8988T (cell line): ENCODE measurements around the gene DSTYK.

Experiments used
- DNase-seq: peaks from one replicate; pipeline ENCODE4 v3.0.0; 2011

The DSTYK gene

DNA sequence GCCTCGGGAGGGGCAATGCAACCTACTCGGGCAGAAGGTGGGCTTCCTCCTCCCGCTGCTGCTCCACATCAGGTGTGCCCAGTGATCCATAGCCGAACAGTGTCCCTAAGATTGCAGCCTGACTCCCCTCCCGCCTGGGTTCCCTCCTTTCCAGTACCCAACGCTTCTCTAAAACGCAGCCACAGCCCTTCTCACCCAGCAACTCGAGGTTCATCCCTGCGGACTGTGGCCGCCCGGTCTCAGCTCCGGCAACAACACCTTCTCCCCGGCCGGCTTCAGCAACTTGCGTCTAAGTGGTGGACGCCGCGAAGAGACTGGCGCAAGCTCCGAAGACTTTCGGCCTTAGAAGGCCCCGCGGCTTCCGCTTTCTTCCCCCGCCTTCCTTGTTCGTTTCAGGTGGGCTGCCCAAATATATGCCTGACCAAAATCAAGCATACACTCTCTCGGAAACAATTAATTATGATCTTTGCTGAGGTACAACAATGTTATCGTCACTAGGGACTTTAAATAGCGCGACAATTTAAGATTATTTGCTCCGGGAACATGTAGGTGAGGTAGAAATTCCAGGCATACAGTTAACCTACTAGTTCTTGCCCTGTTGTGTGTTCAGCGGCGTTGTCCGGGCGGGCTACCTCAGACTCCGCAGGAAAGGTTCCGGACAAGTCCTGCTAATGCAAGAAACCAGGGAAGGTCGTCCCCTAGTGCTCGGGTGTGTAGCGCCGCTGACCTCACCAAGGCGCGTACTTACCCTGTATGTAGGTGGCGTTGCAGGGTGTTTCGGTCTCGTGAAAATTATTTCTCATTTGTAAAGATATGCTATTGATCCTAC, 89.6 kb downstream of the DSTYK start, which contains the start of gene RBBP5:
Gene RBBP5 (minus strand): TSS at position 319 of the 829 bp plus-strand sequence. CDS start 105 bp downstream, at position 214.
- peak; percentile 78 for DNase-seq

DNA sequence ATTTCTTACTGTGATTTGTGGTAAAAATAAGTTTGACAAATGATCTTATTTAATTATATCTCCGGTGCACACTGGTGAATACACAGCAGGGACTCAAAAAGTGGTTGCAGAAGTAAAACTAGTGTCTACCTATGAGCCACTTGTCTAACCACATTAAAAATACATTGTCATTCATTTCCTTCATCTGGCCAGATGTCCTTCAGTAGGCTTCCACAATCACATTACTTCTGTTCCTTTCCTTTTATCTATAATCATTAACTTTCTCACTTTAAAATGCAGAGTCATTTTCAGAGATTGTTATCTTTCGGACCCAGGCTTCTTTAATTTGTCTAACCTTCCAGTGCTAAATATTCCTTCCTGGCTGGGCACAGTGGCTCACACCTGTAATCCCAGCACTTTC, 92.8 kb downstream of the DSTYK start:
- no peak for DNase-seq

DNA sequence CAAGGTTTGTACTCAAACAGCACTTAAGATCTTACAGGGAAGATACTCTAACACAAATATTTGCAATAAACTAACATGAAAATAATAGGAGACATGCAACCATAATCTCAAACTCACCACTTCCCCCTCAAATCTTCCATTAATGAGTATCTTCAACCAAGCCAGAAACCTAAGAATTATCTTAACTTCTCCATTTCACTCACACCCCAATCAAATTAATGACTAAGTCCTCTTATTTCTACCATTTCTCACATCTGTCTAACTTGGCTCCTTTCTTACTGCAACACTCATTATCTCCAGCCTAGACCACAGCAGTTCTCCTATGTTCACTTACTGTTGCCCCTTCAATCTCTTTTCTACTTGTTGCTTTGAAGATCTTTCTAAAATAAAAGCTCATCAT, 100.1 kb downstream of the DSTYK start:
- no peak for DNase-seq

DNA sequence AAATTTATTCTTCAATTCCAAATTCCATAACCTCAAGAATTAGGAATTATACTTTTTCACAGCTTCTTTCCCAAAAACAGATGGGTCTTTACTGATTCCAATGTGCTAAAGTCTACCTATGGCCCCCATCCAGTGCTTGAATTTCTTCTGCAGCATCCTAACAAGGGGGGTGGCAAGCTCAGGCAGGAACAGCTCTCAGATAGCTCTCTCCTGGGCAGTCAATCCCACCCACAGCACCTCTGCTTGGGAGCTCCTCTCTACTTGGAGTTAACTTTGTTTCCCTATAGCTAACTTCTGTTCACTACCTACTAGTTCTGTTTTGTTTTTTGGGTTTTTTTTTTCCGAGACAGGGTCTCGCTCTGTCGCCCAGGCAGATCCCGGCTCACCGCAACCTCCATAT, 101.8 kb downstream of the DSTYK start:
- DNase-seq = no peak

DNA sequence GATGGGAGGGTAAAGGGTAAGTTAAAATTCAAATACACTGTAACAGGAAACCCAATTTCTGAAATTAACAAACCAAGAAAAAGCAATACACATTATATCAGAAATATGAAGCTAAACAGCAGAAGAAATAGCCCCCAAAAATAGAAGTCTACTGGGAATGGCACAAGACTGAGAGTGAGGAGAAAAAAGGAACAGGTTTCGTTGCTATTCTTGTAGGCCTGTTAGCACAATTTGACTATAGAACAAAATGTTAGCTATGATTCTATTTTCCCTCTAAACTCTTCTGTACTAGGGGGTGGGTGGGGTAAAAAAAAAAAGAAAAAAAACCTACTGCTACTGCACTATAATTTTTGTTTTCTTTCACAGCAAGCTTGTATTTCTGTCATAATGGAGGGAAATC, 102.2 kb downstream of the DSTYK start:
- no peak for DNase-seq

DNA sequence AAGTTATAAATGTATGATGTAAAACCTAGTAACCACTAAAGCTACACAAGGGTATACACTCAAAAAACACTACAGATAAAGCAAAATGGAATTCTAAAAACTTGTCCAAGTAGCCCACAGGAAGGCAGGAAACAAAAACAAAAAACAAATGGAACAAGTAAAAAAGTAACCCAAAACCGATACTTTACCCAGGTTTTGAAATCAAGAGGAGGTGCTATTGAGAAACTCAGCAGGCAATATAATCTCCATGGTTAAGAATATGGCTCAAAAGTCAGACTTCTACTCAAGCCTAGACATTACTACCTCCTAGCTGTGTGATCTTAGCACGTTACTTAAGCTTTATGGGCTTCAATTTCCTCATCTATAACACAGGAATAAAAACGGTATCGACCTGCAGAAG, 103.0 kb downstream of the DSTYK start:
- DNase-seq = no peak

DNA sequence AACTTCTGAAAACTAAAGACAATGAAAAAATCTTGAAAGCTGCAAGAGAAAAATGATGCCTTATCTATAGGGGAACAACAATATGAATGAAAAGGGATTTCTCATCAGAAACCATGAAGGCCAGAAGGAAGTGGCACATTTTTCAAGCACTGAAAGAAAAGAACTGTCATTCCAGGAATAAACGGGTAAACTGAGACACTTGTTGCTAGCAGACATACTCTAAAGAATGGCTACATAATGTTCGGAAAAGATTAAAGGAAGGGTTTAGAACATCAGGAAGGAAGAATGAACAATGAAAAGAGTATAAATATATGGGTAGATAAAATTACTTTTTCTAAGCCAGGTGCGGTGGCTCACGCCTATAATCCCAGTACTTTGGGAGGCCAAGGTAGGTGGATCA, 104.2 kb downstream of the DSTYK start:
- DNase-seq = no peak

DNA sequence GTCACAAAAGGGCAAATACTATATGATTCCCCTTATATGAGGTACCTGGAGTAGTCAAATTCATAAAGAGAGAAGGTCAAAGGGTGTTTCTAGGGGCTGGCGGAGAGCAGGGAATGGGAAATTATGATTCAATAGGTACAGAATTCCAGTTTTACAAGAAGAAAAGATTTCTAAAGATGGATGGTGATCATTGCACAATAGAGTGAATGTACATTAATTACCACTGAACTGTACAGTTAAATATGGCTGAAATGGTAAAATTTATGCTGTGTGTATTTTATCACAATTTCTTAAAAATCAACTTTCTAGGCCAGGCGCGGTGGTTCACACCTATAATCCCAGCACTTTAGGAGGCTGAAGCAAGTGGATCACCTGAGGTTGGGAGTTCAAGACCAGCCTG, 109.1 kb downstream of the DSTYK start:
- no peak for DNase-seq

DNA sequence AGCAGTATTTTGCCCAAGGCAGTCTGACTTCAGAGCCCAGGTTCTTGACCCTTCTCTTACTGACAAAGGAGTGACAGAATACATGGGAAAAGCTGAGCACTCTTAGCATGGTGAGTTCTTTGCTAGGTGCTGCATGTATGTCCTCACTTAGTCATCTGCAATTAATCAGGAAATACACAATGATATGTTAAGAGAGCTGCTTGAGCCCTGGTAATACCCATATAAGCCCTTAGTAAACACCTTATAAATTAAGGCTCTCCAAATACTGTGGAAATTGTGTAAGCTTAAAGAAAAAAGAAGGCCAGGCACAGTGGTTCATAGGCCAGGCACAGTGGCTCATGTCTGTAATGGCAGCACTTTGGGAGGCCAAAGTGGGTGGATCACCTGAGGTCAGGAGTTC, 113.3 kb downstream of the DSTYK start:
- DNase-seq = no peak

DNA sequence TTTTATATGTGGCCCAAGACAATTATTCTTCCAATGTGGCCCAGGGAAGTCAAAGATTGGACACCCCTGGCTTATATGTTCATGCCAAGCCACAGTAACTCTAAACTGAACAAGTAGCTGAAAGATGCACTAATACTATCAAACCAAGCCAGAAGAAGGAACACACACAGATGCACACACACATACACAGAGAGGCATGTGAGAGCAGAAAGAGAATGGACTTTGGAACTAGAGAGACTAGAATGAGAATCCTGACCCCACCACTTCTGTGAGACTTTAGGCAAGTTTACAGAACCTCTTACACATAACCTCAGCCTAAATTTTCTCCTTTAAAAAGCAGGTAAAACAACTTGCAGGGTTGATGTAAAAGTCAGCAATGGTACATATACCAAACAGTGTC, 116.1 kb downstream of the DSTYK start:
- no peak for DNase-seq
